Measurements from ENCODE around the gene RHEBL1.
A peak's percentile ranks its signal among the peaks of the same experiment; 100 is the strongest.

DNA sequence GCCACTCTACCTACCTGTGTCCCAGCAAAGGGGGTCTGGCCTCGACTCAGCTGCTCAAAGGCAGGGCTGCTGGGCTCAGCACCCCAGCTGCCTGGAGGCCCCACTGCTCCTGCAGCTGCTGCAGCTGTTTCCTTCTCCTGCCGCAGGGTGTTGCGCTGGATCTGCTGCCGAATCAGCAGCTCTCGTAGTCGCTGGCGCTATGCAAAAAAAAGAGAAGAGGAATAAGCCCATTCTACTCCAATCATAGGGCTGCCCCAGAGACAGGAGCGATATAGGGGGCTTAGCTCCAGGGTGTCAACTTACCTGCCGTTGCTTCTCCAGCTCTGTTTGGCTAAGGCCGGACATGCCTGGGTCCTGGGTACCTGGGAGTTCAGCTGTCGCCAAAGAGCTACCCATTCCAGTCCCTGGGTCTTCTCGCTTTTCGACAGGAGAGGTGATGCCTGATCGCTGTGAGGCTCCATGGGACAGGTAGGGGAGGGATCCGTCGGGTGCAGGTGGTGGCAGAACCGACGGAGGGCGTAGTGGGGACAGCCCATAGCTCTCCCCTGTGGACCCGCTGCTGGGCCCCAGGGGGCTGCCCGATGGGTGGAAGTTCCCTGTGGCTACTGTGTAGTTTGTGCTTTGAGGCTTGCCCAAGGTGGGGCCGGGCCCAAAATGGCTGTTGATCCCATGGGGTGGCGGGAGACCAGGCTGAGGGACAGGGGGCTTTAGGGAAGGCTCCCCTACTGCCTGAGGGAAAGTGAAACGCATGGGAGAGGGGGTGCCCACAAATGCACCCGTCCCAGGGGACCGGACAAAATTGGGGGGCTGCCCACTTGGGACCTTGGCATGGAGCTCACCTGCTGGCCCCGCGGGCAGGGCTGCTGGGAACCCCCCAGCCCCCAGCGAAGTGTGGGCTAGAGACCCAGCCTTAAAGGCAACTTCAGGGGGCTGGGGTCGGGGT, 30.1 kb downstream of the RHEBL1 start:
- TF ChIP-seq, protein P1, sequence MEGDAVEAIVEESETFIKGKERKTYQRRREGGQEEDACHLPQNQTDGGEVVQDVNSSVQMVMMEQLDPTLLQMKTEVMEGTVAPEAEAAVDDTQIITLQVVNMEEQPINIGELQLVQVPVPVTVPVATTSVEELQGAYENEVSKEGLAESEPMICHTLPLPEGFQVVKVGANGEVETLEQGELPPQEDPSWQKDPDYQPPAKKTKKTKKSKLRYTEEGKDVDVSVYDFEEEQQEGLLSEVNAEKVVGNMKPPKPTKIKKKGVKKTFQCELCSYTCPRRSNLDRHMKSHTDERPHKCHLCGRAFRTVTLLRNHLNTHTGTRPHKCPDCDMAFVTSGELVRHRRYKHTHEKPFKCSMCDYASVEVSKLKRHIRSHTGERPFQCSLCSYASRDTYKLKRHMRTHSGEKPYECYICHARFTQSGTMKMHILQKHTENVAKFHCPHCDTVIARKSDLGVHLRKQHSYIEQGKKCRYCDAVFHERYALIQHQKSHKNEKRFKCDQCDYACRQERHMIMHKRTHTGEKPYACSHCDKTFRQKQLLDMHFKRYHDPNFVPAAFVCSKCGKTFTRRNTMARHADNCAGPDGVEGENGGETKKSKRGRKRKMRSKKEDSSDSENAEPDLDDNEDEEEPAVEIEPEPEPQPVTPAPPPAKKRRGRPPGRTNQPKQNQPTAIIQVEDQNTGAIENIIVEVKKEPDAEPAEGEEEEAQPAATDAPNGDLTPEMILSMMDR (IDR thresholded peaks at IDR 0.05 in 8 of 11, conservative IDR thresholded peaks at IDR 0.05 in 3 of 11): no peak
- TF ChIP-seq POLR2A (IDR thresholded peaks at IDR 0.05) (no peak), POLR2AphosphoS5 (IDR thresholded peaks at IDR 0.05) (peak in 1 of 3 donors; percentile 42)
